Measurements from ENCODE around the gene ARSA. TPM values are rescaled to one million over a fixed set of nuclear protein-coding genes. Genes with fewer than 3 reads are reported as not detected.

Gene ARSA
- total and polyA plus RNA-seq, 2 of the 13 experiments (the other 11 are each of a cell fraction or from before 2014, with no cell fraction given) = 9.0 to 11.5 TPM

GRCh38 chr22:50613291-50613981 lies 14.5 kb downstream of the ARSA start (continued):
- TF ChIP-seq HNF1A (IDR thresholded peaks at IDR 0.05; ENCODE audit: low read depth) = no peak
- TF ChIP-seq HNF1A (CRISPR knock-in tag; IDR thresholded peaks at IDR 0.05; ENCODE audit: borderline replicate concordance) = no peak
- no peak for TF ChIP-seq IRX3 (CRISPR knock-in tag; IDR thresholded peaks at IDR 0.05; ENCODE audit: borderline replicate concordance, low read depth)
- TF ChIP-seq ATF5 (CRISPR knock-in tag; IDR thresholded peaks at IDR 0.05; ENCODE audit: low read depth) = no peak
- peak; percentile 28 for TF ChIP-seq ASH2L (IDR thresholded peaks at IDR 0.05; ENCODE audit: insufficient read length, low read depth, low read length)
- TF ChIP-seq DPF2 (CRISPR knock-in tag; IDR thresholded peaks at IDR 0.05; ENCODE audit: borderline replicate concordance, low read depth) = no peak
- peak; percentile 82; the same call in 1 of the 2 replicates for TF ChIP-seq ZNF136 (CRISPR knock-in tag; IDR thresholded peaks at IDR 0.05; ENCODE audit: low read depth)
- peak; percentile 41; the same call in 1 of the 2 replicates for TF ChIP-seq ZNF777 (CRISPR knock-in tag; IDR thresholded peaks at IDR 0.05)
- TF ChIP-seq RARA (CRISPR knock-in tag; IDR thresholded peaks at IDR 0.05) = 0 out of 2 replicates have a peak, but pooled peaks have one; percentile 12
- TF ChIP-seq ZHX2 (IDR thresholded peaks at IDR 0.05; ENCODE audit: low read depth) = no peak
- TF ChIP-seq ZHX2 (CRISPR knock-in tag; IDR thresholded peaks at IDR 0.05; ENCODE audit: borderline replicate concordance) = no peak
- TF ChIP-seq ZFP36 (IDR thresholded peaks at IDR 0.05; ENCODE audit: borderline replicate concordance, low read depth, low read length, partially characterized antibody) = no peak
- TF ChIP-seq E2F1 (CRISPR knock-in tag; IDR thresholded peaks at IDR 0.05) = no peak
- TF ChIP-seq ZFP37 (CRISPR knock-in tag; IDR thresholded peaks at IDR 0.05; ENCODE audit: borderline replicate concordance) = no peak

Measured in HepG2 (cell line).